ENCODE measurements around the gene ARHGAP21.

Gene ARHGAP21

GRCh38 chr10:24544776-24545175 is 178.9 kb downstream of the ARHGAP21 start:
- no peak overlapping the region for H3K4me3 ChIP-seq (ENCODE audit: control insufficient read depth, low read depth, low read length)
- TF ChIP-seq, protein P1, sequence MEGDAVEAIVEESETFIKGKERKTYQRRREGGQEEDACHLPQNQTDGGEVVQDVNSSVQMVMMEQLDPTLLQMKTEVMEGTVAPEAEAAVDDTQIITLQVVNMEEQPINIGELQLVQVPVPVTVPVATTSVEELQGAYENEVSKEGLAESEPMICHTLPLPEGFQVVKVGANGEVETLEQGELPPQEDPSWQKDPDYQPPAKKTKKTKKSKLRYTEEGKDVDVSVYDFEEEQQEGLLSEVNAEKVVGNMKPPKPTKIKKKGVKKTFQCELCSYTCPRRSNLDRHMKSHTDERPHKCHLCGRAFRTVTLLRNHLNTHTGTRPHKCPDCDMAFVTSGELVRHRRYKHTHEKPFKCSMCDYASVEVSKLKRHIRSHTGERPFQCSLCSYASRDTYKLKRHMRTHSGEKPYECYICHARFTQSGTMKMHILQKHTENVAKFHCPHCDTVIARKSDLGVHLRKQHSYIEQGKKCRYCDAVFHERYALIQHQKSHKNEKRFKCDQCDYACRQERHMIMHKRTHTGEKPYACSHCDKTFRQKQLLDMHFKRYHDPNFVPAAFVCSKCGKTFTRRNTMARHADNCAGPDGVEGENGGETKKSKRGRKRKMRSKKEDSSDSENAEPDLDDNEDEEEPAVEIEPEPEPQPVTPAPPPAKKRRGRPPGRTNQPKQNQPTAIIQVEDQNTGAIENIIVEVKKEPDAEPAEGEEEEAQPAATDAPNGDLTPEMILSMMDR (IDR thresholded peaks at IDR 0.05; ENCODE audit: control insufficient read depth, insufficient read depth, low read depth, low read length, missing control alignments) = no peak
- no peak for DNase-seq (ENCODE audit: low read depth)

- TF ChIP-seq, protein P1 (IDR thresholded peaks at IDR 0.05; ENCODE audit: control insufficient read depth, insufficient read depth, low read depth, low read length, missing control alignments) = no peak
- no peak for DNase-seq (ENCODE audit: low read depth)
Observed at GRCh38 chr10:24542314-24543270, 181.1 kb downstream of the ARHGAP21 start.

DNA sequence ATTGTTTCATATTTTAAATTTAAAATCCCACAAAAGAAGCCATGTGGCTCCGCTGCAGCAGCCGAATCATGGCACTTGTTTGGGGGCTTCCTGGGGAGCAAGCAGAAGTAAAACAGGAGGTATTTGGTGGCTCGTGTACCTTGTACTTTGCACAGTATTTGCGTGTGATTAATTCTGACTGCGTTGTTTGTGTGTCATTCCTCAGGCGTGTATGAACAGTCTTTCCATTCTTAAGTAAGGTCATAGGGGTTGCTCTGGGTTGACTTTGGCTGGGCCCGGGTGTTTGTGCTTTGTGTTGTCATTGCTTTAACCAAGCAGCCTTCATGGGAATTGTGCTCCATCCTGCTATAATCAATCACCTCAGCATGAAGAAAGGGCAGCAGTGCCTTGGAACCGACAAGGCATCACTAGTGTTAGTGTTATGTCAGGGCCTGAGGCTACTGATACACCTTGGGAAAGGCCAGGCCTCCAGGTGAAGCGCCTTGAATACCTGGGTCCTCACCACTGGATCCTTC is 182.4 kb downstream of the ARHGAP21 start:
- H3K4me3 ChIP-seq (ENCODE audit: control insufficient read depth, low read depth, low read length) = no peak overlapping the region
- no peak for DNase-seq (ENCODE audit: low read depth)
- TF ChIP-seq, protein P1 (IDR thresholded peaks at IDR 0.05; ENCODE audit: control insufficient read depth, insufficient read depth, low read depth, low read length, missing control alignments) = no peak

More at GRCh38 chr10:24542314-24543270, 181.1 kb downstream of the ARHGAP21 start:
- no peak overlapping the region for H3K4me3 ChIP-seq (ENCODE audit: control insufficient read depth, low read depth, low read length)

- H3K4me3 ChIP-seq (ENCODE audit: control insufficient read depth, low read depth, low read length) = no peak overlapping the region
- TF ChIP-seq, protein P1 (IDR thresholded peaks at IDR 0.05; ENCODE audit: control insufficient read depth, insufficient read depth, low read depth, low read length, missing control alignments) = no peak
Observed at GRCh38 chr10:24536636-24537035, 187.1 kb downstream of the ARHGAP21 start.

GRCh38 chr10:24533981-24534380 is 189.7 kb downstream of the ARHGAP21 start:
- no peak overlapping the region for H3K4me3 ChIP-seq (ENCODE audit: control insufficient read depth, low read depth, low read length)
- no peak for DNase-seq (ENCODE audit: low read depth)
- TF ChIP-seq, protein P1 (IDR thresholded peaks at IDR 0.05; ENCODE audit: control insufficient read depth, insufficient read depth, low read depth, low read length, missing control alignments) = no peak

More at GRCh38 chr10:24536636-24537035, 187.1 kb downstream of the ARHGAP21 start:
- no peak for DNase-seq (ENCODE audit: low read depth)

Data from AG09309 (cell line).